CD4-positive, alpha-beta T cell treated with Interleukin-2 at 100 ng/mL for 4 hours (primary cell): ENCODE results near the gene TM9SF3.
"Not testable (repeated sequence)": the region's sequence is repeated elsewhere in the genome, so short reads cannot be mapped to it uniquely, and the experiment has no call there.

Source experiments
- DNase-seq: peaks from one replicate; pipeline ENCODE4 v3.0.0-alpha.2; 2020; ENCODE audit warnings: low spot score

TM9SF3 gene

GRCh38 chr10:96598846-96599245 lies 12.0 kb upstream of the TM9SF3 start:
- no peak for DNase-seq

GRCh38 chr10:96596422-96597407 lies 9.9 kb upstream of the TM9SF3 start:
- no peak for DNase-seq

GRCh38 chr10:96595741-96596140 lies 8.9 kb upstream of the TM9SF3 start:
- no peak for DNase-seq

GRCh38 chr10:96591946-96592345 lies 5.1 kb upstream of the TM9SF3 start:
- DNase-seq = no peak

- DNase-seq = peak; percentile 56
Measured at GRCh38 chr10:96588616-96589419, 2.0 kb upstream of the TM9SF3 start.

- DNase-seq = no peak
Measured at GRCh38 chr10:96588060-96588554, 1.3 kb upstream of the TM9SF3 start.

GRCh38 chr10:96587264-96588059 lies 650 bp upstream of the TM9SF3 start:
- DNase-seq = peak; percentile 66

GRCh38 chr10:96585736-96586418 lies 935 bp downstream of the TM9SF3 start:
- DNase-seq = peak; percentile 43

GRCh38 chr10:96584474-96584873 lies 2.3 kb downstream of the TM9SF3 start:
- DNase-seq = no peak

- no peak for DNase-seq
Measured at GRCh38 chr10:96584035-96584434, 2.8 kb downstream of the TM9SF3 start.

GRCh38 chr10:96579133-96579532 lies 7.7 kb downstream of the TM9SF3 start:
- DNase-seq = no peak

GRCh38 chr10:96578633-96579032 lies 8.2 kb downstream of the TM9SF3 start:
- no peak for DNase-seq

- no peak for DNase-seq
Measured at GRCh38 chr10:96578022-96578421, 8.8 kb downstream of the TM9SF3 start.

GRCh38 chr10:96577069-96577468 lies 9.7 kb downstream of the TM9SF3 start:
- no peak for DNase-seq

GRCh38 chr10:96576277-96576980 lies 10.4 kb downstream of the TM9SF3 start:
- DNase-seq = no peak

GRCh38 chr10:96574564-96574963 lies 12.2 kb downstream of the TM9SF3 start:
- DNase-seq = not testable (repeated sequence)

- no peak for DNase-seq
Measured at GRCh38 chr10:96573036-96573435, 13.8 kb downstream of the TM9SF3 start.

- no peak for DNase-seq
Measured at GRCh38 chr10:96570983-96571964, 15.5 kb downstream of the TM9SF3 start.

GRCh38 chr10:96570511-96570910 lies 16.3 kb downstream of the TM9SF3 start:
- no peak for DNase-seq
